GM12865 (cell line): ENCODE data around the gene PLXNB2.

Experiments
- DNase-seq: peaks from one replicate; pipeline ENCODE4 v3.0.0; 2010; ENCODE audit warnings: low read depth
- H3K4me3 ChIP-seq: 2 replicates; pipeline ENCODE4 v1.5.1; 2011; ENCODE audit warnings: mild to moderate bottlenecking, low read depth, low read length, control low read depth
- TF ChIP-seq, protein P1 (sequence below): IDR thresholded peaks from 2 replicates; pipeline ENCODE4 v1.5.1; 2011; ENCODE audit warnings: low read length, control low read depth, low read depth, inconsistent platforms; ENCODE audit not compliant: insufficient read depth; ENCODE audit errors: missing control alignments

Gene PLXNB2

DNA sequence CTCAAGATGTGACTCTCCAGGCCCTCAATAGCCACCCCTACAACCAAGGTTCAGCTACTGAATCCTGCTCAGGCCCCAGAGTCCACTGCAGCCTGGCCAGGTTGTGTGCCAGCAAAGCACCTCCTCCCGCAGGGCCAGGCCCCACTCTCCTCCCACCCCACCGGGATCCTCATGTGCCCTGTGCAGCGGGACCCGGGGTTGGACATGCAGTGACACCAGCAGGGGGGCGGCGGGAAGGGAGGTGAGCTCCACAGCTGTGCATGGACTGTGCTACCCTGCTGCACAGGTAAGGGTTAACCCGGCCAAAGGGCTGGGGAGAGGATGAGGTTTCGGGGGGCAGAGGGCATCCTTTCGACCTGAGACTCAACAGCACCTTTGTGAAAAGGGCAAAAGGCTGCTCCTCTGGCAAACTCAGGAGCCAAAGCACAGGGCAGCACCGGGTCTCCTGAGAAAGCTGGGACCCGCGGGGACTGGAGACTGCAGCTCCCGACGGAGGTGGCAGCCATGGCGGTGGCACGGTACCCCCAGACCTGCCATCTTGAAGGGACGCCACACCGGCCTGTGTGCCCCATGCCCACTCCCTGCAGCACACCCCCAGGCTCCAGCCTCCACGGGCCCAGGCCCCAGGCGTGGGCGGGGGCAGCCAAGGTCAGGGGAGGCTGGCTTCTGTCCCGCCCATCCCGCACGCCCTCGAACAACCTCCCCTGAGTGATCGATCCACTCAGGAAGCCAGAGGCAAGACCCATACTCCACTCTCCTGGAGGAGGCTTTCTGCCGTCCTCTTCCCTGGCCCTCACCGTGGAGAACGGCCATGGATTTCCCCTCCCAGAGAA lies 10.6 kb downstream of the PLXNB2 start:
- no peak for DNase-seq
- no peak overlapping the region for H3K4me3 ChIP-seq
- TF ChIP-seq, protein P1, sequence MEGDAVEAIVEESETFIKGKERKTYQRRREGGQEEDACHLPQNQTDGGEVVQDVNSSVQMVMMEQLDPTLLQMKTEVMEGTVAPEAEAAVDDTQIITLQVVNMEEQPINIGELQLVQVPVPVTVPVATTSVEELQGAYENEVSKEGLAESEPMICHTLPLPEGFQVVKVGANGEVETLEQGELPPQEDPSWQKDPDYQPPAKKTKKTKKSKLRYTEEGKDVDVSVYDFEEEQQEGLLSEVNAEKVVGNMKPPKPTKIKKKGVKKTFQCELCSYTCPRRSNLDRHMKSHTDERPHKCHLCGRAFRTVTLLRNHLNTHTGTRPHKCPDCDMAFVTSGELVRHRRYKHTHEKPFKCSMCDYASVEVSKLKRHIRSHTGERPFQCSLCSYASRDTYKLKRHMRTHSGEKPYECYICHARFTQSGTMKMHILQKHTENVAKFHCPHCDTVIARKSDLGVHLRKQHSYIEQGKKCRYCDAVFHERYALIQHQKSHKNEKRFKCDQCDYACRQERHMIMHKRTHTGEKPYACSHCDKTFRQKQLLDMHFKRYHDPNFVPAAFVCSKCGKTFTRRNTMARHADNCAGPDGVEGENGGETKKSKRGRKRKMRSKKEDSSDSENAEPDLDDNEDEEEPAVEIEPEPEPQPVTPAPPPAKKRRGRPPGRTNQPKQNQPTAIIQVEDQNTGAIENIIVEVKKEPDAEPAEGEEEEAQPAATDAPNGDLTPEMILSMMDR, result no peak

DNA sequence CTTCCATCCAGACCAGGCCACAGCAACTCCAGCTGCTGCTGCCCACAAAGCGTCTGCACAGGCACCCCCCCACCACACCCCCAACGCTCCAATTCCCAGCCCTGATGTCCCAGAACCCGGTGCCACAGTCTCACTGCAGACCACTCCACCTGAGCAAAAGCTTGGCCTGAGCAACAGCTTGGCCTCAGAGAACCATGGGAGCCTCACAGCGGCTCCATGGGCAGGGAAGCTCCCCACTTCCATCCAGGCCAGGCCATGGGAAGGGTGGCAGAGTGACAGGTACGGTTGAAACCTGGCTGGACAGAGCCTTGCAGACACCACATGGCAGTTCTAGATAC lies 13.2 kb downstream of the PLXNB2 start:
- no peak for DNase-seq
- TF ChIP-seq, protein P1, result no peak
- no peak overlapping the region for H3K4me3 ChIP-seq

DNA sequence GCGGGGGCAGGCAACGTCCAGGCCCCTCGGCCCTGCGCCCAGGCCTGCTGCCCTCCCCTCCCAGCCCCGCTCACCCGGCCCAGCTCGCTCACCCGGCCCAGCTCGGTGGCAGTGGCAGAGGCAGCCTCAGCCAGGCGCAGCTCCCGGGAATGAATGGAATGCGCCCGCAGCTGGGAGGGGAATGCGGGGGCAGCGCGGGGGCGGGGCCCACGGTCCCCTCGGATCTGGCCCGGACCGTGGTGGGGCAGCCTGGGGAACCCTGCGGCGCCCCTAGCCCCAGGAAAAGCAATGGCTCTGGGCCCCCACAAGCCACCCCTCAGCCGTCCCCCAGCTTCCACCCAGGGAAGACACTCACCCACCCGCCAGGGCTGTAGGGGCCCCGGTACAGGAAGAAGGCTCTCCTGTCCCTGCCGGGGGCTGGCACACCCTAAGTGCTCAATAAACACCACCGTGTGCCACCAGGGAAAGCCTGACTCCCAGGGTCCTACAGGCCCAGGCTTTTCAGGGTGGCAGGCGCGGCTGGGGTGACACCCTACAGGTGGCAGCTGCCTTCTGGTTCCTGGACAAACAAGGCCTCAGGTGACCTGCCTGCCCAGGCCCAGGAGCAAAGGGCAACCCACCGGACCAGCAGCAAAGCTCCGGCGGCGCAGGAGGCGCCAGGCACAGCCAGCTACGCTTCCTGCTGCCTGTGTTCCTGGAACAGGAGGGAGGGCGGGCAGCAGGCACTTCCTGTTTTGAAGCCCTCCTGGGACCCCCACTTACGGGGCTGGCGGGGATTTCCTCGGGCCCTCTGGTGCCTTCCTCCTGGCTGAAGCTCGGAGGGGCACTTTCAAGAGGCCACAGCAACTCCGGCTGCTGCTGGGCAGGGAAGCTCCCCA lies 13.8 kb downstream of the PLXNB2 start:
- DNase-seq, result peak; percentile 34
- TF ChIP-seq, protein P1, result no peak
- H3K4me3 ChIP-seq, result peak overlapping the region; percentile 16; the same call in 1 of the 2 replicates

DNA sequence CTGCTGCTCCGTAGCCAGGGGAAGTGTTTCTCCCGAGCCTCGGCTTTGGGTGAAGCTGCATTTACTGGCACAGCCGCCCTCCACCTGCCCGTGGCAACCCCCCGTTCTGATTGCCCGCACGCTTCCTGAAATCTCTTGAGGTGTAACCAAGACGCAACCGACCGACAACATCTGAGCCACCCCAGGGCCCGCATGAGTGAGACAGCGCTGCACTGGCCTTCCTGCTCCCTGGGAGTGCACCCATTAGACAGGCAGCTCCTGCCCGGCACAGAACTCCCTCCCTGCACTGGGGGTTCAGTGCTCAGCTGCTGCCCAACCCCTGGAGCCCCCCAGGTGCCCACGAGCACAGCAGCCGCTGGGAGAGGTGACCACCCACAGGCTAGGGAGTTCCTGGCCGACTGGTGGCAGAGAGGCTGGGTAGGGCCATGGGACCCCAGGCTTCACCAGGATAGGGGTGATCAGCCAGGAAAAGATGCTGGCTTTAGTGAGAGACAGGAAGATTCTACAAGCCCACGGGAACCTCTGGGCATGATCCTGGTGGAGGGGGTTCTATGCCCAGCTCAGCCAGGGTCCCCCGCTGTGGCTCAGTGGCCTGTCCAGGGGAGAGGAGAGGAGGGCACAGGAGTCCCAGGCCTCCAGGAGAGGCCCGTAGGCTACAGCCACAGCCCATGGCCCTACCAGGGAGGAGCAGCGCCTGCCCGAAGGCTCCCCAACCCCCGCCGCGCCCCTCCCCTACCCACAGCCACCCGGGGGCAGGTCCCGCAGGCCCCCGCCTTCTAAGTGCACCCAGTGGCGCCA lies 14.6 kb downstream of the PLXNB2 start:
- H3K4me3 ChIP-seq, result no peak overlapping the region
- peak; percentile 59 for DNase-seq
- TF ChIP-seq, protein P1, result no peak

DNA sequence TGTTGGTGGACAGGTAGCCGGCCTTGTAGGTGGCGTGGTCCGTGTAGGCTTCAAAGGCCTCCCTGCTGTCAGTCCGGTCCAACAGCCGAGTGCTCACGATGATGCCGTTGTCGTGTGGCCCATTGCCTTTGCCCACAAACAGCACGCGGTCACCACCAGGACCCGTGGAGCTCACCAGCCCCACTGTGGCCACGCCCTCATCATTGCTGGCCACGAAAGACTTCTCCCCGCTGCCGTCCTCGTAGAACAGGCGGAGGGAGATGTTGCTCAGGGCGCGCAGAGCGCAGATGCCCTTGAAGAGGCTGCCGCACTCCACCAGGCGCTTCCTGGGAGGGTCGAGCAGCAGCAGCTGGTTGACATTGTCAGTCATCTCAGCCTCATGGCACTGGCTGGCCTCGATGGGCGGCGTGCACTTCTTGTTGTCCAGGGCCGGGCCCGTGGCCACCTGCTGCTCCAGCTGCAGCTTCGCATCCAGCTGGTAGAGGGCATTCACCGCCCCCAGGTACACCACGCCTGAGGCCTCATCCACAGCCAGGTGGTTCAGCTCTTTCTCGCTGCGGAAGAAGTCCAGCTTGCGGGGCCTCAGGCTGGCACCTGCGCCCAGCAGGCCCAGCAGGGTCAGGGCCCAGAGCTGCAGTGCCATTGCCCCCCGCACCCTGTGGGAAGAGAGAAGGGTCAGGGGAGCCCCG lies 17.4 kb downstream of the PLXNB2 start:
- TF ChIP-seq, protein P1, result no peak
- no peak overlapping the region for H3K4me3 ChIP-seq
- no peak for DNase-seq

DNA sequence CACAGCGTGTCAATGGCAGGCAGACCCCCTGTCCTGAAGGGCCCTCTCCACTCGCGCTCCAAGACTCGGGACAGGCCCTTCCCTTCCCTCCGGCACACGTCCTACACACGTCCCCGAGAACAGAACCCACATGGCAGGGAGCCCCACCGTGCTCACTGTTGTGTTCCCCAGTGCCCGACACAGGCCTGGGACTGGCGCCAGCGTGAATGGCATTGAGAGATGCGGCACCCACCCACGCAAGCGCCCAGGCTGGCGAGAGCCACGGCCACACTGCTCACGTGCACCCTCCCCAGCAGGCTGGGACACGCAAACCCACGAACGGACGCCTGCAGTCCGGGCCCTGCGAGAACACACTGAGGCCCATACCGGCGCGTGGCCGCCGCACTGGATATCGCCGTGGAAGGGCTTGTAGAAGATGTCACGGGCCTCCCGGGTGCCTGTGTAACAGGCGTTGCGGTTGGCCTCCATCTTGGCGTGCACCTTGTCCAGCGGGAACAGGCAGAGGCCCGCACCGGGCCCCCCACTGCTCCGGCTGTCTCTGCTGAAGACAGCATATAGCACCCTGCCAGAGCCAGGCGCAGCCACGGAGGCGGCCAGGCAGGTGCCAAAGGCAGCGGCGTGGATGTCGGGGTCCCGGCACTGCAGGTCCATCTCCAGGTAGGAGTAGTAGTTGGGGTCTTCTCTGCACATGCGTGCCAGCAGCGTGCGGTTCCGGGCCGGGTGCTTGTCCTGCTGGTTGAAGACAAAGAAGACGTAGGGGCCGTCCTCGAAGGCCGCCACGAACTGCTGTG lies 18.1 kb downstream of the PLXNB2 start:
- no peak overlapping the region for H3K4me3 ChIP-seq
- TF ChIP-seq, protein P1, result no peak
- DNase-seq, result no peak
